Activated CD8-positive, alpha-beta memory T cell treated with anti-CD3 and anti-CD28 coated beads, Interleukin-2, amount 10 ng/mL, durations not matched to agents 7 days and 5 days (primary cell): Measurements from ENCODE around the gene SFT2D2. TPM values are rescaled to one million over a fixed set of nuclear protein-coding genes. Genes with fewer than 3 reads are reported as not detected.

Experiments used
- total RNA-seq, 2 experiments: library from RNA; stranded (reverse); gene quantifications; one replicate each; pipeline ENCODE4 v1.2.3, GENCODE V29; 2021

SFT2D2 gene
- total RNA-seq, 2 experiments from 2014 or later = 63.2 to 65.9 TPM

Other genes with a start within 250 kb of the SFT2D2 start
- gene GPR161, start 89.1 kb upstream of the SFT2D2 start, total RNA-seq = under 1 TPM; 0.37 to 0.44 TPM
- 10 to 100 TPM; 41.4 to 52.1 TPM for gene TIPRL, start 47.0 kb upstream of the SFT2D2 start, total RNA-seq
- 1 to 10 TPM; 2.0 to 3.6 TPM for gene TBX19, start 54.9 kb downstream of the SFT2D2 start, total RNA-seq